GM18526 (cell line): ENCODE data around the gene PHLPP1.

Experiments used
- POLR2A ChIP-seq: IDR thresholded peaks from 3 replicates; pipeline ENCODE4 v1.6.1; 2011; ENCODE audit not compliant: insufficient read length; ENCODE audit errors: extremely low read depth

PHLPP1 gene

GRCh38 chr18:63022429-63023022 is 307.2 kb downstream of the PHLPP1 start:
- TF ChIP-seq POLR2A = no peak

- TF ChIP-seq POLR2A = no peak
Measured at GRCh38 chr18:63025251-63026090, 310.1 kb downstream of the PHLPP1 start.

- no peak for TF ChIP-seq POLR2A
Measured at GRCh38 chr18:63028380-63028779, 313.0 kb downstream of the PHLPP1 start.
